ENCODE data around the gene MMS19.

MMS19 gene

DNA sequence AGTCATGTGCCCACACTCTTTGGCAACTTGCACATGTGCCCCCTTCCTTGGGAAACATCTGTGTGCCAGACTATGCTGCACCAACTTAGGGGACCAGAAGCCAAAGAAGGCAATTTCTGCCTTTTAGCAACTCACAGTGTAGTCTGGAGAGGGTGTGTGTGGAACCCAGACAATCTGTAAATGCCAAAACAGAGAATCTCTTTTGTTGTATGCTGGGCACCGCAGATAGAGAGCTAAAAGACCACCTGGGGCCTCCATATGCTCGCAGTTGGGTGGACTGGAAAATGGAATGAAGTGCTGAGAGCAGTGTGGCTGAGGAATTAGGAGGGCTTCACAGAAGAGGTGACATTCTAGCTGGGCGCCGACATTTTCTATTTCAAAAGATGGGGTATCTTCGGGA lies 26.9 kb upstream of the MMS19 start:
- no peak for DNase-seq

DNA sequence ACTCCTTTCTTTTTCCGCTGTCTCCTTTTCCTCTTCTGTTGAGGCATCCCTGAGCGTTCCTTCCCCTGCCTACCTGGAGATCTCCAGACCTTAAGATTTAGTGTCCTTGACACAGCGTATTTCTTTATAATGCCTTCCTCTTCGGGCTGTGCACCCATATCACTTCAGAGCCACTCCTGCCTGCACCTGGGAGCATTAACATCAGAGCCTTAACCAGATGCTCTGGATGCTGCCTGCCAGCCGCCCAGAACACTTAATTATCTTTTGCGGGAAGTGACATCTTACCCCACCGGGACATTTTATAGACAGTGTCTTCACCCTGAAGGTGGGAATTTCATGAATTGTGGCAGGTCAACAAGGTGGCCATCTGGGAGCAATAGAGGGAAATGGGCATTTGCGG lies 24.7 kb upstream of the MMS19 start:
- DNase-seq, result no peak

DNA sequence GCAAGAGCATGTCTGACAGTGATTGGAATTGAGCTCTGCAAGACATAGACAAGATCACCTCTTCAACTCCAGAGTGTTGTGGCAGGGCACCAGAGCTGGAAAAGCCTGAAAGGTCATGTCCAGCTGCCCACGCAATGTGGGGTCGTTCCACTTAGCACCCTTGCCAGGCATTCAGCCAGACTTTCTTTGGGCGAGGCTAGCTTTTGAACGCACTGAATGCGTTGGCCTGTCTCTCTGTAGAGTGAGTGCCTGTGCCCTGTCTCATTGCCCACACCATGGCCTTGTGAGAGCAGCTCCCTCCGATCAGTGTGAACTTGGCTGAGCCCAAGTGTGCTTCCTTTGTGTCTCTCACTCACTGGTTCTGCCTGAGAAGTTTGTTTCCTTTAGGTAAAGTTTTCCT lies 23.8 kb upstream of the MMS19 start:
- DNase-seq, result no peak

DNA sequence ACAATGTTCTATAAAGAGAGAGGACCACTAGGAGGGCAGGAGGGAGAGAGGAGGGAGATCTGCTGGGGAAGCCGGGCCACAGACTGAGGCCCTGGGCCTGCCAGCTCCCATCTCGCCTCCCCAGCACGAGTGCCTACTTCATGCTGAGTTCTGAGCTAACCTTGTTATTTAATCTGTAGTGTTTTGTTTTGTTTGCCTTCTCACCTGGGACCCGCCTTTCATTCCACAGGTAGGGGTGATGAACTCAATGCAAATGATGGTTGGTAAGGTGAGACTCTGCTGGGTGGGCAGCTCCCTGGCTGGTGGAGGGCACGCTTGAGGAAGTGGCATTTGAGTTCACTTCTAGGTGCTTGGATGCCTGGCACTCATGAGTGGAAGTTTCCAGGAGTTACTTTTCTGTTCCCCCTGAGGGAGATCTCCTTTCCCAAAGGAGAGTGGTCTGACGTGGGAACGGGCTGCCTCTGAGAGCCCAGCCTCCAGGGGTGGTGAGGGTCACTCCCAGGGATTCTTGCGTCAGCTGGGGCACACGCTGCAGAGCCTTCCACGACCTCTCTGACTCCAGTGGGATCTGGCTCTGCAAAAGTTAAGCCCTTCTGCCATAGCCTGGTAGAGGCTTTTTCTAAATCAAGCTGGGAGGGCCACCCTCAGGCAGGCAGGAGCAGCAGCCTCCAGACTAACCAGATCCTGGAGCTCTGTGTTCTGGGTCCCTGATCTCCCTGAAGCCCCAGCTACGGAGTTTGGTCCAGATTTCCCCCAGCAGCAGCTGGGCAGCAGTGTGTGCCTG lies 22.9 kb upstream of the MMS19 start:
- no peak for DNase-seq

DNA sequence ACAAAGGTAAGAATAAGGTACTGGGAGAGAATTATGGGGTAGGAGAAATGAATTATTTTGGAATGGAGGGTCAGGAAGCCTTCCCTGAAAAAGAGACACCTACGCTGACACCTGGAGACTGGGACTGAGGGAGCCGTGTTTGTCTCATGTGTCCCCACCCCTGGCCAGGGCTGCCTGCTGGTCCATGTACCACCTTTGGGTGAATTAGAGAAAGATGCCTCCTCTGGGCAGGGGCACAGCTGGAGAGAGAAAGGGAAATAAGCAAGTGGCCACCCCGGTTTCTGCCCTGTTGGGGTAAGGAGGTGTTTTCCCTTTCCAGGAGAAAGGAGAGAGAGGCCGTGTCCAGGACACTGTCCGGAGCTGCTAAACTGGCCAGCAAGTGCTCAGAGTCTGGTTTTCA lies 22.3 kb upstream of the MMS19 start:
- DNase-seq, result no peak

DNA sequence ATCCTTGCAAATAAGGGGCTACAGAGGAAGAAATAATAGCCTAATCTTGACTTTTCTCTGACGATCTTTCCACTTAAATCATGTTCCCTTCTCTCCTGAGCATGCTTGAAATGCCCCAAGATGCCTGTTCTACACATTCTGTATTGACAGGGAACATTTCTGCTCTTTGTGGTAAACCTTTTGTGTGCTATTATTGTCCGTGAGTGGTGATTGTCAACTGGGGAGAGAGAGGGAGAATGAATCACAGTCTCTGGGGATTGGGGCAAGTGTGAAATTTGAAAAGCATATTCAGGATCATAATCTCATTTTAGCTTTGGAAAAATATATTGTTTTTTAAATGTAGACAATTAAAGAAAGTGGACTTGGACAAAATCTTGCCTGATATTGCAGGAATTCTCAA lies 21.1 kb upstream of the MMS19 start:
- DNase-seq, result no peak

DNA sequence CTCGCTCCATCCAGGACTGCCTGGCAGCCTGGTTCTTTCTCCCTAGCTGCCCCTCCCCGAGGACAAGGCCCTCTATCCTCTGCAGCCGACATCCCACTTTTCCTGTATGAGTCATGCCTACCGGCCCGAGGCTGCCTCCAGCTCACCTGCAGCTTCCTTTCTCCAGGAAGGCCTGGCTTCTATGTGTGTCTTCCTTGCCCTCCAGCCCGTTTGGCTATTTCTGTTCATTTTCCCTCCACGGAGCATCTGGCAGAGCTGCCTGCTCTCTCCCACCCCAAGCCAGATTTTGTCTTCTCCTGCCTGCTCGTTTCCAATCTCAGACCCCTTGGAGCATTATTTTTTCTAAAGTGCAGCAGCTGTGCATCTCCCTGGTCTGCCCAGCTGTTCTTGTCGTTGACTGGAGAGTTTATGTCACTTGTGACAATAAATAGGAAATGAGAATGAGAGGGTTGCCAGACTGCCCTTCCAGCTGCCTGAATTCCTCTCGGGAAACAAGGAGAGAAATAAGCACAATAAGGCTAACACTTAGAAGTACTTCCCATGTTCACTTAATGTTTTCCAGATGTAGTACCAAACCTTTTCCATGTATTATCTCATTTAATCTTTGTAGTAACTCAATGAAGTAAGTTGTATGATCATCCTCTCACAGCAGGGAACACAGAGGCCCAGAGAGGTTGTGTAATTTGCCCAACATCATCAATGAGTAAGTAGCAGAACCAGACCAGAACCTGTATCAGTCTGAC lies 20.2 kb upstream of the MMS19 start:
- no peak for DNase-seq

DNA sequence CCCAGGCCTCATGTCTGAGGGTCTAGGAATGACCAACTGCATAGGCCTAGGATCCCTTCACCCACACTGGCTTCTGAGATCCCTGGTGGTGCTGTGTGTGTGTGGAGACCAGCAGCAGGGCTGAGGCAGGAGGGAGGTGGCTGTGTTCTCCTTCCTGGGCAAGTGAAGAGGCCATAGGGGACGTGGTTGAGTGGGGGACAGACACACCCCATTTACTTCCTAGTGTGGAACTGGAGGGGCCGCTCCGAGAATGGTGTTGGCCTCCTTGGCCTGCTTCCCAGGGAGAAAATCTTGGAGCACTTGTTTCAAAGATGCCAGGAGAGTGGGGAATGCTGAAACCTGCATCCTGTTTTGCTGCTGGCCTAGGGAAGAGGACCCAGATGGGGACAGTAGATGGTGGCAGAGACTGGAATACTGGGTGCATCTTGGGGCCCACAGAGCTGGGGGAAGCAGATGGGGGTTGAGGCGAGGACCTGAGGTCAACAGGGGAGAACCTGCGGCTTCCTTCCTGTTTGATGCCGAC lies 19.6 kb upstream of the MMS19 start:
- no peak for DNase-seq

DNA sequence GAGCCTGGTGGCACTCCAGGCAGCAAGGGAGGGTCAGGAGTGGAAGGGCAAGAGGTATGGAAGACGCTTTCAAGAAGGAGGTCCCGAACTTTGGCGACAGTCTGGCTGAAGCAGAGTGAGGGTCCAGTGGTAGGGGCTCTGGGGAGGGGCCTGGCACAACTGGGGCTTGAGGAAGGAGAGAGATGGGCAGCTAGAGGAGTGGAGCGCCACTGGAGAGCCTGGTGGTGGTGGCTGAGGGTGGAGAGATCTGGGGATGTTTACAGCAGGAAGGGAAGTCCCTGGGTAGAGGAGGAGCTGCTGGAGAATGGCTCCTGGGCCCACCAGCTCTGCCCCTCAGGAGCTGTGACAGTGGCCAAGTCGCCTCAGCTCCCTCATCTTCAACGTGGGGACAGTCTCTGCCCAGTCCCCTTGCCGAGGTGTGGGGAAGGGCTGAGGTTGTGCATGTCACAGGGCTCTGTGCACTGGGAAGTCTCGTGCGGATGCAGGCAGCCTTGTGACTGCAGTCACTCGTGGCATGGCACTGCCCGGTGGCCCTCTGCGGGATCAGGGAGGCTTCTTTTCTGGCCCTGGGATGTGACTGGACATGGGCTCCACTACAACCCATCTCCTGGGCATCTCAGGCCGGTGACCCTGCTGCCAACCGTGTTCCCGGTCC lies 19.0 kb upstream of the MMS19 start:
- no peak for DNase-seq

DNA sequence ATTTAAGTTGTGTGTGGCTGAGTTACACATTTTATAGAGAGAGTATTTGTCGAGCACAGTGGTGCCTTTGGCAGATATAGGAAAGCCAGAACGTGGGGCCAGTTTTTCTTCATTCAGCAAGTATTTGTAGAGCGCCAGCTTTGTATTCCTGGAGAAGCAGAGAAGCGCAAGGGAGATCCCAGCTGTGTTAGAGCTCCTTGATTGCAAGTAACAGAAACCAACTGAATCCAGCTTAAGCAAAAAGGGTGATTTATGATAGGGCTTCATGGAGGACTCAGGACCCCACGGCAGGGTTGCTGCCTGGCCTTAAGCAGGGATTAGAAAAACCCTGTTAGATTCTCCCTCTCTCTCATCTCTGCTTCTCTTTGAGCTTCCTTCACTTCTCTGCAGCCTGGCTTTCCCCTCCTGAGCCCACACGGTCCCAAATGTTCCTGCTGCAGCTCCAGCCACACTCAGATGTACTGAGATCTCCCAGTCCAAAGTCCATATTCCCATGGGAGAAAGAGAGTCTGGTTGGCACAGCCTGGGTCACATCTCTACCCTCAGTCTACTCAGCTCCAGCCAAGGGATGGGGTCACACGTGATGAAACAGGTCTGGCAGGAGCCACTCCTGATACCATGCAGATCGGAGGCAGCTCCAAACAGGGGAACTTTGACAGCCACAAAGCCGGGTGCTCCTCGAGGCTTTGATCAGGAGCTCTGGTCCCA lies 17.2 kb upstream of the MMS19 start:
- no peak for DNase-seq

DNA sequence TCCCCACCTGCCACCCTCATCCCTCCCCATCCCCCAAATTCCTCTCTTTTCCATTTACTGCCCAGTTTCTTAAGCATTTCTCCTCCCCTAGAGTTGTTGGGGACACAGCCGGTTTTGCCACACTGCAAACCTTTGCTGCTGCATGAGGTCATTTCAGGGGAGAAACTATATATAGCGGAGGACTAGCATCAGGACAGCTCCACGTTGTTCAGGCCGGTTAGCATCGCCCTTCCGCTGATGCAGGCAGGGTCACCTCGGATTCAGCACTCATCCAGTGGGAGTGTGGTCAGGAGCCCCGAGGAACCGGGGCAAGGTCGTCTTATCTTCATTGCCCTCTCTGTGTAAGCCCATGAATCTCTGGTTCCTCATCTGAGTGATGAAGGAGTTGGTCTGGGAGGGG lies 16.1 kb upstream of the MMS19 start:
- no peak for DNase-seq

DNA sequence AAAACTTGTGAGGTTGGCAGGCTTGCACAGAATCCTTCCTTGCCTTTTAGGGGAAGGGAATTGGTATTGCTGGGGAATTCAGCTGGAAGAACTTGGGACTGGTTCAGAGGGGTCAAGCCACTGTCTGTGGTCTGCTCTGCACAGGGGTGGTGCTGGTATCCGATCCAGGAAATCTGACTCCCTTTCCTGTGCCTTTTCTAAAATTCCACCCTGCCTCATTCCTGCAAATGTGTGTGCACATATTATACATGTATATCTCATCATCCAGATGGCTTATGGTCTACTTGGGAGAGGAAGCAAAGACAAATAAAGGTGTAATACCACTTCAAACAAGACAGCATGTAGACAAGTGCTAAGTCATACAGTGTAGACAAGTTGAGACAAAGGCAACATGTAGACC lies 14.8 kb upstream of the MMS19 start:
- no peak for DNase-seq

DNA sequence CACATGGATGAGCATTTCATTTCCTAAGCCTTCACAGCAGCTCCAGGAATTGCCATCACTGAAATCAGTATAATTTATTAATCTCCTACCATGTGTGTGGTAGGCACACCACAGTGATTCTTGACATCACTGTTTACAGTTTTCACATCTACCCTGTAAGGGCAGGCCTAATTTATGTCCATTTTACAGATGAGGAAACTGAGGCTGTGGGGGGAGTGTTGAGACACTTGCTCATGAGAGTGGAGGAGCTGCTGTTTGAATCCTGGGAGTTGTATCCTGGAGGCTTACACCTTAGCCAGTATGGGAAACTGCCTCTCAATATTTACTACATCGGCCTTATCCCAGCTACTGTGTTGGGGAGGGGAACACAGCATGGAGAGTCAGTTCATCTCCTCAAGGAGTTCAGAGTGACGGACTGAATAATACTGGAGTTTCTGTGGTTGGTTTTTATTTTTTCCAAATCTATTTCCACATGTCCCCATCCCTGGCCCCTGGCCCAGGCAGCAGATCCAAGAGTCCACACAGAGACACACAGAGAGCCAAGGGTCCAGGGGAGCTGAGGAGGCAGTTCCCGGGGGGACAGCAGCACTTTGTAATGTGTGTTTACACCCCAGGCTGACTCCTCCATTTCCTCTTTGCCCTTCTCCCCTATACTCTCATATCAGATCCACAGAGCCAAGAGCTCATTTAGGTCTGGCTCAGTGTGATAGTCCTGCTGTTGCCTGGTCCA lies 13.7 kb upstream of the MMS19 start:
- no peak for DNase-seq

DNA sequence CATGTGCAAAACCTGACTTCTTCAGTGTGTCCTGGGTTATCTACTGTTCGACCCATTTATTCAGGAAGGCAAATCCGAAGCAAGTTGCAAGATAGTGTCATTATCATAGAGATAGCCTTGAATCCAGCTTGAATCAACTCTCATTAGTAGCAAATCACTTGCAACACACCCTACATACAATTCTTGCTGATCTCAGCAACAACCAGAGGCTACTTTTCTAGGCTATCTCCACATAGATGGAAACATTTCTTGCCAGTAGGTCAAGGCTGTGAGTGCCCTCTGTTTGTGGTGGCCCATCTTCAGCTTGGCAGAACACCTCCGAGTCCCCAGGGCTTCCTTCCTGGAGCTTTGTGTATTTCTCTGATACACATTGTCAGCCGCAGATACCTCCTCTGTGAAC lies 12.5 kb upstream of the MMS19 start:
- no peak for DNase-seq

DNA sequence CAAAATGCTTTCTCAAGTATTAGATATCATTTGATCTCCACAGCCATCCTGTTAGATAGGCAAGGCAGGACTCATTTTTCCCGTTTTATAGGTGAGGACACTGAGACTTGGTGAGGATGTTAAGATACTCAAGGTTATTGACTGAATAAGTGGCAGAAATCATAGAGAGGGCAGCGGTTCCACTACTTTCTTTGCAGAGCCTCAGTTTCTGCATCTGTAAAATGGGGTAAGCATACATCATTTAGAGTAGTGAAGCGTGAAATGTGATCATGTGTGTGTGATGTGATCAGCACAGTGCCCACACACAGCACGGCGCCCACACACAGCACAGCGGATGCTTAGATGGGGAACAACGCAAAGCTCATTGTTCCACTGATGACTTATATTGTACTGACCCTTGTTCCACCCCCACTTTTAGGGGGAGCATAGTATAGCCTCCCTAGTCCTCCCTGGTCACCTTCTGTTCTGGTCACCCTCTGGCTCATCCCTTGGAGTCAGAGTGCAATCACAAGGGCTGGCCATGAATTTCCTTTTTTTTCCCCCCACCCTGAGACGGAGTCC lies 11.0 kb upstream of the MMS19 start:
- DNase-seq, result no peak

DNA sequence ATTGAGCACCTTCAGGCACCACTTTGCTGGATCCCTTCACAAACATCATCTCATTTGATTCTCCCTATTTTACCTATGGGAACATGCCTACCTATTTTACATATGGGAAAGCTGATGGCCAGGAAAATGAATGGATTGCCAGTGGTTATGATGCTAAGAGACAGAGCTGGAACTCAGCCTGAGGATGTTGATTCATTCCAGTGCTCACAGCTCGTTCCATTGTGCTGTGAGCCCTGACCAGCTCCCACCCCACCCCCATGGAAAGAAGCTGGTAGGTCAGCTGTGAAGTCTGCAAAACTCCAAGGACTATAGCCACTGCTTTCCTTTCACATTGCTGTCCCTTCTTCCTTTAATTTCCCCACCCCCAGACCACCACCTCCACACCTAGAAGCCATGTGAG lies 10.1 kb upstream of the MMS19 start:
- DNase-seq, result no peak

DNA sequence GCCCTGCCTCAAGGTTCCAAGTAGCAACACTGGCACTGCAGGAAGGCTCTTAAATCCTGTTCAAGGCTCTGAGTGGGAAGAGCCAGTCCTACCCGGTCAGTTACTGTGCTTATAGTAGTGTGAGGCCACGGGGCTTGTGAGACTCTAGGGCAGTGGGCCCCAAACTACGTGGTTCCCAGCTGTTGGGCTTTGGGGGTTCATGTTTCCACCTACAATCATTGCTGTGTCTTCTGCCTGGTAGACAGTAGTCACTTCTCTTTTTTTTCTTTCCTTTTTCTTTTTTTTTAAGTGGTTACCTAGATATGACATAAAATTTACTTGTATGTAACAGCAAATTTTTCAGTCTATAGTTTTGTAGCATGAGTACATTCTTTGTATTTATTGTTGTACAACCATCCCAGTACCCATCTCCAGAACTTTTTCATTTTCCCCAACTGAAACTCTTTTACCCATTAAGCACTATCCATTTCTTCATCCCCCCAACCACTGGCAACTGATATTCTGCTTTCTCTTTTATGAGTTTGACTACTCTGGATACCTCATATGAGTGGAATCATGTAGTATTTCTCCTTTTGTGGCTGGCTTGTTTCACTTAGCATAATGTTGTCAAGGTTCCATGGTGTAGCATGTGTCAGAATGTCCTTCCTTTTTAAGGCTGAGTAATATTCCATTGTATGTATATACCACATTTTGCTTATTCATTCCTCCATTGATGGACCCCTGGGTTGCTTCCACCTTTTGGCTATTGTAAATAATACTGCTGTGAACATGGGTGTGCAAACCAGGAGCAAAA lies 8.2 kb upstream of the MMS19 start:
- DNase-seq, result no peak

DNA sequence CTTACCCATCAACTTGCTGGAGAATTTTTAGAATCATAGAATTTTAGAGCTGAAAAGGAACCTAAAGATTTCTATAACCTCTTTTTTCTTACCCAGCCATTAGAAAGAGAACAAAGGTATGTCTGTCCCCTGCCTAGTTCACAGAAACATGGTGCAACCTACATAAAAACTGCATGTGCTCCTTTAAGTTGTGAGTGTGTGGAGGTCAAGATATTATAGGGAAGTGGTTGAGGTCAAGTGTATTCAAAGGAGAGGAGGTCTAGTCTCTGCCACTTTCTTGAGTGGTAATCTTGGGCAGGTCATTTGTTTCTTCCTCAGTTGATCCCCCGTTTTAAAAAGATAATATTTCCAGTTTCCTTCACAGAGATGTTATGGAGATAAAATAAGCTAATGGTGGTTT lies 6.9 kb upstream of the MMS19 start:
- no peak for DNase-seq

DNA sequence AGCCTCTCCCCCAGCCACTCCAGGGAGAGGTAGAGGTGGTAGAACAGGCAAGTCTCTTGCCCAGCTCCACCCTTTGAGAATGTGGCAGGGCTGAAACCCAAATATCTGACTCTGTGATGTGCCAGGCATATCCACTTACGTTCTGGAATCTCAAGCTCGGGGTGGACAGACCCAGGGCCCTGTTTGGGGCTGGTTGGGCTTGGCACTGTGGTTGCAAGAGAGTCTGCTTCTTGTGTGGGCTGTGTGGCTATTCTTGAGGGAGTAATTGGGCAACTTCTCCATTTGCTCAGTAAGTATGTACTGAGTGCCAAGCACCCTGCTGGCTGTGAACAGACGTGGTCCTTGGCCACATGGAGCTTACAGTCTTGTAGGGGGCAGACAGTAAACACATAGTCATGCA lies 5.2 kb upstream of the MMS19 start:
- DNase-seq, result no peak

DNA sequence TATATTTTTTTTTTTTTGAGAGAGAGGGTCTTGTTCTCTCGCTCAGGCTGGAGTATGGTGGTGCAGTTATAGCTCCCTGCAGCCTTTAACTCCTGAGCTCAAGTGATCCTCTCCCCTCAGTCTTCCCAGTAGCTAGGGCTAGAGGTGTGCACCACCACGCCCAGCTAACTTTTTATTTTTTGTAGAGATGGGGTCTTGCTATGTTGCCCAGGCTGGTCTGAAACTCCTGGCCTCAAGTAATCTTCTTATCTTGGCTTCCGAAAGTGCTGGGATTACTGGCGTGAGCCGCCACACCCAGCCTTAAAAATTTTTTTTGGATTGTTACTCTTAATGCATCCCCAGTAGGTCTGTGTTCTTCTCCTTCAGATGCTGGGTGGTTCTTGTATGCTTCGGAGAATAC lies 4.7 kb upstream of the MMS19 start:
- DNase-seq, result no peak

DNA sequence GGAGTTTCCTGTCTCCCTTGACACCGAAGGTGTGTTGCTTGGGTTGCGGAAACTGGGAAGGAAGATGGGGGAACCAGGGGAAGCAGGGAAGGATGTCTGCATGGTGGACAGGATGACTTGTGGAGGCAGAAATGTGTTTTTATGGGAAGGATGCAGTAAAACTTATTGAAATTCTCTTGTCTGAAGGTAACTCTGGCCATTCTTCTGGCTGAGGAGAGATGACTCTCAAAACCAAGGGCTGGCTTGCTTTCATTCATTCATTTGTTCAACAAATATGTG lies 2.0 kb upstream of the MMS19 start:
- no peak for DNase-seq
